LNCAP (cell line): ENCODE data around the gene KLHL40.

Experiments used
- CTCF ChIP-seq: fragments of 450-650 bp; IDR thresholded peaks from 2 replicates; pipeline ENCODE4 v1.5.1; 2017; ENCODE audit warnings: mild to moderate bottlenecking

The KLHL40 gene

GRCh38 chr3:42702066-42702951 lies 17.0 kb downstream of the KLHL40 start, which contains the start of gene HHATL:
Gene HHATL, minus strand, starts transcription at chr3:42702798. Its CDS starts 1,972 bp downstream, at chr3:42700826.
- TF ChIP-seq CTCF = no peak

GRCh38 chr3:42702982-42703694 lies 17.8 kb downstream of the KLHL40 start:
- no peak for TF ChIP-seq CTCF

- no peak for TF ChIP-seq CTCF
Measured at GRCh38 chr3:42703695-42704025, 18.3 kb downstream of the KLHL40 start.

GRCh38 chr3:42704136-42704841 lies 19.0 kb downstream of the KLHL40 start:
- TF ChIP-seq CTCF = no peak

- TF ChIP-seq CTCF = no peak
Measured at GRCh38 chr3:42705058-42705767, 19.9 kb downstream of the KLHL40 start.

GRCh38 chr3:42705962-42706585 lies 20.7 kb downstream of the KLHL40 start:
- TF ChIP-seq CTCF = no peak
